ENCODE data around the gene SMCHD1.
"Not testable (repeated sequence)": the region's sequence is repeated elsewhere in the genome, so short reads cannot be mapped to it uniquely, and the experiment has no call there.

The SMCHD1 gene

GRCh38 chr18:2723207-2723606, 67.7 kb downstream of the SMCHD1 start:
- DNase-seq = no peak

GRCh38 chr18:2729757-2730156, 74.2 kb downstream of the SMCHD1 start:
- DNase-seq = no peak

- DNase-seq = no peak
Observed at GRCh38 chr18:2736823-2737222, 81.3 kb downstream of the SMCHD1 start.

GRCh38 chr18:2740082-2740481, 84.6 kb downstream of the SMCHD1 start:
- not testable (repeated sequence) for DNase-seq

- DNase-seq = no peak
Observed at GRCh38 chr18:2746274-2746673, 90.7 kb downstream of the SMCHD1 start.

- DNase-seq = no peak
Observed at GRCh38 chr18:2758309-2758708, 102.8 kb downstream of the SMCHD1 start.

GRCh38 chr18:2774669-2775068, 119.1 kb downstream of the SMCHD1 start:
- no peak for DNase-seq

- no peak for DNase-seq
Observed at GRCh38 chr18:2776601-2777000, 121.1 kb downstream of the SMCHD1 start.

- DNase-seq = no peak
Observed at GRCh38 chr18:2777241-2777640, 121.7 kb downstream of the SMCHD1 start.

GRCh38 chr18:2780750-2781149, 125.2 kb downstream of the SMCHD1 start:
- DNase-seq = no peak

- DNase-seq = no peak
Observed at GRCh38 chr18:2787225-2787624, 131.7 kb downstream of the SMCHD1 start.

GRCh38 chr18:2792395-2792794, 136.9 kb downstream of the SMCHD1 start:
- no peak for DNase-seq

GRCh38 chr18:2794159-2794558, 138.6 kb downstream of the SMCHD1 start:
- no peak for DNase-seq

GRCh38 chr18:2797951-2798350, 142.4 kb downstream of the SMCHD1 start:
- DNase-seq = no peak

GRCh38 chr18:2799369-2799768, 143.8 kb downstream of the SMCHD1 start:
- DNase-seq = no peak

- no peak for DNase-seq
Observed at GRCh38 chr18:2805970-2806943, 150.7 kb downstream of the SMCHD1 start.

- DNase-seq = not testable (repeated sequence)
Observed at GRCh38 chr18:2808640-2809039, 153.1 kb downstream of the SMCHD1 start.

GRCh38 chr18:2809666-2810183, 154.2 kb downstream of the SMCHD1 start:
- not testable (repeated sequence) for DNase-seq

GRCh38 chr18:2811416-2811815, 155.9 kb downstream of the SMCHD1 start:
- DNase-seq = no peak

GRCh38 chr18:2814928-2815327, 159.4 kb downstream of the SMCHD1 start:
- no peak for DNase-seq

GRCh38 chr18:2818281-2818680, 162.8 kb downstream of the SMCHD1 start:
- DNase-seq = no peak

GRCh38 chr18:2821695-2822094, 166.2 kb downstream of the SMCHD1 start:
- no peak for DNase-seq

- no peak for DNase-seq
Observed at GRCh38 chr18:2822213-2822921, 166.8 kb downstream of the SMCHD1 start.

- DNase-seq = no peak
Observed at GRCh38 chr18:2823202-2823601, 167.7 kb downstream of the SMCHD1 start.

Data from activated CD4-positive, alpha-beta T cell treated with anti-CD3 and anti-CD28 coated beads, Interleukin-2, amount 50 U/mL, for 1 hour (primary cell).